22Rv1 (cell line): Measurements from ENCODE around the gene AIP.

Experiments
- CTCF ChIP-seq: fragments of 450-650 bp; IDR thresholded peaks from 2 replicates; pipeline ENCODE4 v1.5.1; 2017; ENCODE audit warnings: mild to moderate bottlenecking
- ZFX ChIP-seq: fragments of 450-650 bp; IDR thresholded peaks from 2 replicates; pipeline ENCODE4 v1.6.1; 2017; ENCODE audit warnings: antibody characterized with exemption, borderline replicate concordance

- TF ChIP-seq CTCF (no peak), ZFX (no peak)
Measured at GRCh38 chr11:67466367-67466766, 16.5 kb upstream of the AIP start.
